ENCODE measurements around the gene NEK1.
A peak's percentile ranks its signal among the peaks of the same experiment; 100 is the strongest.
"Not testable (repeated sequence)": the region's sequence is repeated elsewhere in the genome, so short reads cannot be mapped to it uniquely, and the experiment has no call there.

Gene NEK1

DNA sequence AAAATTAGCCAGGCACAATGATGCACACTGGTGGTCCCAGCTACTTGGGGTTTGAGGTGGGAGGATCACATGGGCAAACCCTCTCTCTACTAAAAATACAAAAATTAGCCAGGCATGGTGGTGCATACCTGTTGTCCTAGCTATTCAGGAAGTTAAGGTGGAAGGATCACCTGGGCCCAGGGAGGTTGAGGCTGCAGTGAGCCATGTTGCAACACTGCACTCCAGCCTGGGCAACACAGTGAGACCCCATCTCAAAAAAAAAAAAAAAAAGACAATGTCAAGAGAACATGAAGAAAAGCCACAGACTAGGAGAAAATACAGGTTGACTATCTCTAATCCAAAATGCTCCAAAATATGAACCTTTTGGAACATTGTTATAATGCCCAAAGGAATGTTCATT lies 153.8 kb downstream of the NEK1 start:
- DNase-seq (ENCODE audit: low spot score), result no peak
- in situ Hi-C loops (cut with MboI; ENCODE audit: low sequenced_read_pairs, unreplicated experiment), result no loop called here
- TF ChIP-seq, protein P1, sequence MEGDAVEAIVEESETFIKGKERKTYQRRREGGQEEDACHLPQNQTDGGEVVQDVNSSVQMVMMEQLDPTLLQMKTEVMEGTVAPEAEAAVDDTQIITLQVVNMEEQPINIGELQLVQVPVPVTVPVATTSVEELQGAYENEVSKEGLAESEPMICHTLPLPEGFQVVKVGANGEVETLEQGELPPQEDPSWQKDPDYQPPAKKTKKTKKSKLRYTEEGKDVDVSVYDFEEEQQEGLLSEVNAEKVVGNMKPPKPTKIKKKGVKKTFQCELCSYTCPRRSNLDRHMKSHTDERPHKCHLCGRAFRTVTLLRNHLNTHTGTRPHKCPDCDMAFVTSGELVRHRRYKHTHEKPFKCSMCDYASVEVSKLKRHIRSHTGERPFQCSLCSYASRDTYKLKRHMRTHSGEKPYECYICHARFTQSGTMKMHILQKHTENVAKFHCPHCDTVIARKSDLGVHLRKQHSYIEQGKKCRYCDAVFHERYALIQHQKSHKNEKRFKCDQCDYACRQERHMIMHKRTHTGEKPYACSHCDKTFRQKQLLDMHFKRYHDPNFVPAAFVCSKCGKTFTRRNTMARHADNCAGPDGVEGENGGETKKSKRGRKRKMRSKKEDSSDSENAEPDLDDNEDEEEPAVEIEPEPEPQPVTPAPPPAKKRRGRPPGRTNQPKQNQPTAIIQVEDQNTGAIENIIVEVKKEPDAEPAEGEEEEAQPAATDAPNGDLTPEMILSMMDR (IDR thresholded peaks at IDR 0.05; ENCODE audit: borderline replicate concordance, control extremely low read depth, extremely low read depth, insufficient read depth, missing control alignments), result no peak

GRCh38 chr4:169452644-169453043 lies 159.7 kb downstream of the NEK1 start:
- in situ Hi-C loops (cut with MboI; ENCODE audit: low sequenced_read_pairs, unreplicated experiment); DNase-seq (ENCODE audit: low spot score): not testable (repeated sequence)

DNA sequence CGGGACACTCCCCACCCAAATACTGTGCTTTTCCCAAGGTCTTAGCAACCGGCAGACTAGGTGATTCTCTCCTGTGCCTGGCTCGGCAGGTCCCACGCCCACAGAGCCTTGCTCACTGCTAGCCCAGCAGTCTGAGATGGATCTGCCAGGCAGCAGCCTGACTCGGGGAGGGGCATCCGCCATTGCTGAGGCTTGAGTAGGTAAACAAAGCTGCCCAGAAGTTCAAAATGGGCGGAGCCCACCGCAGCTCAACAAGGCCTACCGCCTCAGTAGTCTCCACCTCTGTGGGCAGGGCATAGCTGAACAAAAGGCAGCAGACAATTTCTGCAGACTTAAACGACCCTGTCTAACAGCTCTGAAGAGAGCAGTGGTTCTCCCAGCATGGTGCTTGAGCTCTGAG lies 163.4 kb downstream of the NEK1 start:
- DNase-seq (ENCODE audit: low spot score); in situ Hi-C loops (cut with MboI; ENCODE audit: low sequenced_read_pairs, unreplicated experiment): not testable (repeated sequence)

DNA sequence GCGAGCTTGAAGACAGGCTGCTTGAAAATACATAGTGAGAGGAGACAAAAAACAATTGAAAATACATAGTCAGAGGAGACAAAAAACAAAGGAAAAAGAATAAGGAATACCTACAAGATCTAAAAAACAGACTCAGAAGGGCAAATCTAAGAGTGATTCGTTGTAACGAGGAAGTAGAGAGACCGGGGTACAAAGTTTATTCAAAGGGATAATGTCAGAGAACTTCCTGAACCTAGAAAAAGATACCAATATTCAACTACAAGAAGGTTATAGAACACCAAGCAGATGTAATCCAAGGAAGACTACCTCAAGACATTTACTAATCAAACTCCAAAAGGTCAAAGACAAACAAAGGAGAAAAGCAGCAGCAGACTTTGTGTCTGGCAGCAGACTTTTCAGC lies 165.6 kb downstream of the NEK1 start:
- TF ChIP-seq, protein P1 (IDR thresholded peaks at IDR 0.05; ENCODE audit: borderline replicate concordance, control extremely low read depth, extremely low read depth, insufficient read depth, missing control alignments), result no peak
- no peak for DNase-seq (ENCODE audit: low spot score)
- in situ Hi-C loops (cut with MboI; ENCODE audit: low sequenced_read_pairs, unreplicated experiment), result no loop called here

DNA sequence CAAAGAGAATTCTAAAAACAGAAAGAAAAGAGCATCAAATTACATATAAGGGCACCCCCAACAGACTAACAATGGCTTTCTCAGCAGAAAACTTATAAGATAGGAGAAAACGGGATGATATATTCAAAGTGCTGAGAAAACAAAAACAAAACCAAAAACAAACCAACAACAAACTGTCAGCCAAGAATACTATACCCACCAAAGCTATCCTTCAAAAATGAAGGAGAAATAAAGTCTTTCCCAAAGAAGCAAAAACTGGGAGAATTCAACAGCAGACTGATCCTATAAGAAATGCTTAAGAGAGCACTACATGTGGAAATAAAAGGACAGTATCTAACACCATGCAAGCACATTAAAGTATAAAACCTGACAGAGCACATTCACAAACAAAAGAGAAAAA lies 168.6 kb downstream of the NEK1 start:
- in situ Hi-C loops (cut with MboI; ENCODE audit: low sequenced_read_pairs, unreplicated experiment), result no loop called here
- no peak for DNase-seq (ENCODE audit: low spot score)
- TF ChIP-seq, protein P1 (IDR thresholded peaks at IDR 0.05; ENCODE audit: borderline replicate concordance, control extremely low read depth, extremely low read depth, insufficient read depth, missing control alignments), result no peak

DNA sequence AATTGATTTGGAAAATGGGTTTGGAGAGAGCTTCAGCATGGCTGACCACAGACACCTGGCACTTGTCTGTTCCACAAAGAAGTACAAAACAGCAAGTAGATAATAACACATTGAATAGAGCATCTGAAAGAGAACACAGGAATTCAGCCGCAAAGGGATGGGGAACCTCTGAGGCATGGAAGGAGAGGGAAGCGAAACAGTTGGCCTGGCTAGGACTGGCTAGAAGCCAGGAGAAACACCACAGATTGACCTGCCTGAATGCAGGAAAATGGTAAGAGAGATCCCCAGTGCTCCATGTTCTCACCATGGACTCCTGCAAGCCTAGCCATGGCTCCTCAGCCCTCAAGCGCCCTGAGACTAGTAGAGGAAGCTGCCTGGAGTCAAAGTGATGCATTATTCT lies 171.9 kb downstream of the NEK1 start:
- in situ Hi-C loops (cut with MboI; ENCODE audit: low sequenced_read_pairs, unreplicated experiment), result no loop called here
- TF ChIP-seq, protein P1 (IDR thresholded peaks at IDR 0.05; ENCODE audit: borderline replicate concordance, control extremely low read depth, extremely low read depth, insufficient read depth, missing control alignments), result no peak
- no peak for DNase-seq (ENCODE audit: low spot score)

- peak; percentile 2 for DNase-seq (ENCODE audit: low spot score)
- TF ChIP-seq, protein P1 (IDR thresholded peaks at IDR 0.05; ENCODE audit: borderline replicate concordance, control extremely low read depth, extremely low read depth, insufficient read depth, missing control alignments), result no peak
- in situ Hi-C loops (cut with MboI; ENCODE audit: low sequenced_read_pairs, unreplicated experiment), result no loop called here
Observed at GRCh38 chr4:169439244-169439643, 173.1 kb downstream of the NEK1 start.

- DNase-seq (ENCODE audit: low spot score), result peak; percentile 39
- TF ChIP-seq, protein P1 (IDR thresholded peaks at IDR 0.05; ENCODE audit: borderline replicate concordance, control extremely low read depth, extremely low read depth, insufficient read depth, missing control alignments), result no peak
- in situ Hi-C loops (cut with MboI; ENCODE audit: low sequenced_read_pairs, unreplicated experiment), result no loop called here
Observed at GRCh38 chr4:169438057-169438480, 174.3 kb downstream of the NEK1 start.

Data from GM13976 (cell line).